Astrocyte of the spinal cord (primary cell): Measurements from ENCODE around the gene TEDC1.

Experiments used
- DNase-seq: peaks from one replicate; pipeline ENCODE4 v3.0.0; 2011; ENCODE audit warnings: low read depth, low spot score
- H3K4me3 ChIP-seq: 2 replicates; pipeline ENCODE4 v1.5.1; 2011; ENCODE audit warnings: low read depth, mild to moderate bottlenecking, low read length, moderate library complexity
- in situ Hi-C: cut with HindIII; loops from 2 replicates; pipeline ENCODE4 v1.10.0; 2017; ENCODE audit warnings: low sequenced_read_pairs
- TF ChIP-seq, protein P1 (sequence below): IDR thresholded peaks from 2 replicates; pipeline ENCODE4 v1.5.1; 2012; ENCODE audit warnings: low read depth, mild to moderate bottlenecking, low read length, inconsistent platforms

The TEDC1 gene

DNA sequence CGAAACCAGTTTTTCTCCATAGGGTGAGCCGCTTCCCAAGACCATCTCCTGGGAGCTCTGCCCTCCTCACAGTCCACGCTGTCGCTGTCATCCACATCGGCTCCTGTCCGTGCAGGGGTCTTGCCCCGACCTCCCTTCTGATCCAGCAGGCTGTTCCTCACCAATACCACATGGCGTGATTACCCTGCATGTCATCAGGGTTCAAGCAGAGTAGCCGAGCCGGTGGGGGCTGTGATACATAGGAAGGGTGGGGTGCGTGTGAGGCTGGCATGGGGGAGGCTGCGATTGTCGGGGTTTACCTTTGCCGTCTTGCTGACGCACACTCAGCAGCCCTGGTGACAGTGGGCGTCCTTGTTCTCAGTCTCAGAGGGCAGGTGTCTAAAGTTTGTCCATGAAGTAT is 17.0 kb downstream of the TEDC1 start:
- no peak for DNase-seq
- no peak overlapping the region for H3K4me3 ChIP-seq
- in situ Hi-C loops, result no loop called here
- TF ChIP-seq, protein P1, sequence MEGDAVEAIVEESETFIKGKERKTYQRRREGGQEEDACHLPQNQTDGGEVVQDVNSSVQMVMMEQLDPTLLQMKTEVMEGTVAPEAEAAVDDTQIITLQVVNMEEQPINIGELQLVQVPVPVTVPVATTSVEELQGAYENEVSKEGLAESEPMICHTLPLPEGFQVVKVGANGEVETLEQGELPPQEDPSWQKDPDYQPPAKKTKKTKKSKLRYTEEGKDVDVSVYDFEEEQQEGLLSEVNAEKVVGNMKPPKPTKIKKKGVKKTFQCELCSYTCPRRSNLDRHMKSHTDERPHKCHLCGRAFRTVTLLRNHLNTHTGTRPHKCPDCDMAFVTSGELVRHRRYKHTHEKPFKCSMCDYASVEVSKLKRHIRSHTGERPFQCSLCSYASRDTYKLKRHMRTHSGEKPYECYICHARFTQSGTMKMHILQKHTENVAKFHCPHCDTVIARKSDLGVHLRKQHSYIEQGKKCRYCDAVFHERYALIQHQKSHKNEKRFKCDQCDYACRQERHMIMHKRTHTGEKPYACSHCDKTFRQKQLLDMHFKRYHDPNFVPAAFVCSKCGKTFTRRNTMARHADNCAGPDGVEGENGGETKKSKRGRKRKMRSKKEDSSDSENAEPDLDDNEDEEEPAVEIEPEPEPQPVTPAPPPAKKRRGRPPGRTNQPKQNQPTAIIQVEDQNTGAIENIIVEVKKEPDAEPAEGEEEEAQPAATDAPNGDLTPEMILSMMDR, result no peak

DNA sequence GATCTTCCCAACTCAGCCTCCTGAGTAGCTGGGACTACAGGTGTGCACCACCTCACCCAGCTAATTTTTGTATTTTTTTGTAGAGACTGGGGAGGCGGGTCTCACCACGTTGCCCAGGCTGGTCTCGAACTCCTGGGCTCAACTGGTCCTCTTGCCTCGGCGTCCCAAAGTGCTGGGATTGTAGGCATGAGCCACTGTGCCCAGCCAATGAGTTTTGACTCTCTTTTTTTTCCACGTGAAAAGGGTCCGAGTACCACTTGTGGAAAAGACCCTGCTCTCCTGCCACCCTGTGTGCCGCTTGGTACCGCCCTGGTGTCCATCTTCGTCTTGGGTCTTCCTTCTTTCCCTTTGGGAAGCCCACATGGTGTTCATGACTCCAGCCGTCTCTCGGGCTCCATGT is 17.6 kb downstream of the TEDC1 start:
- TF ChIP-seq, protein P1, result no peak
- no peak for DNase-seq
- in situ Hi-C loops, result no loop called here
- H3K4me3 ChIP-seq, result no peak overlapping the region

DNA sequence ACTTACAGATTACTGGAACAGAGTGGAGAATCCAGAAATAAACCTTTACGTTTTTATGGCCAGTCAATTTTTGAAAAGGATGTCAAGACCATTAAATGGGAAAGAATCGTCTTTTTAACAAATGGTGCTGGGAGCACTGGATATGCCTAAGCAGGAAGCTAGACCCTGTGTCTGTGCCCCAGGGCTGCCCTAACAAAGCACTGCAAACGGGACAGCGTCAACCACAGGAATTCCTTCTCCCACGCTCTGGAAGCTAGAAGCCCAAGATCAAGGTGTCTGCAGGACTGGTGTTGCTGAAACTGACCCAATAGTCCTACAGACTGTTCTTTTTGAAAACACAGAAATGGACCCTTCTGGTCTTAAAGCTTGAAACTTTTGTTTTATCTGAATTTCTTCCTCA is 26.1 kb downstream of the TEDC1 start:
- TF ChIP-seq, protein P1, result no peak
- in situ Hi-C loops, result no loop called here
- DNase-seq, result no peak

DNA sequence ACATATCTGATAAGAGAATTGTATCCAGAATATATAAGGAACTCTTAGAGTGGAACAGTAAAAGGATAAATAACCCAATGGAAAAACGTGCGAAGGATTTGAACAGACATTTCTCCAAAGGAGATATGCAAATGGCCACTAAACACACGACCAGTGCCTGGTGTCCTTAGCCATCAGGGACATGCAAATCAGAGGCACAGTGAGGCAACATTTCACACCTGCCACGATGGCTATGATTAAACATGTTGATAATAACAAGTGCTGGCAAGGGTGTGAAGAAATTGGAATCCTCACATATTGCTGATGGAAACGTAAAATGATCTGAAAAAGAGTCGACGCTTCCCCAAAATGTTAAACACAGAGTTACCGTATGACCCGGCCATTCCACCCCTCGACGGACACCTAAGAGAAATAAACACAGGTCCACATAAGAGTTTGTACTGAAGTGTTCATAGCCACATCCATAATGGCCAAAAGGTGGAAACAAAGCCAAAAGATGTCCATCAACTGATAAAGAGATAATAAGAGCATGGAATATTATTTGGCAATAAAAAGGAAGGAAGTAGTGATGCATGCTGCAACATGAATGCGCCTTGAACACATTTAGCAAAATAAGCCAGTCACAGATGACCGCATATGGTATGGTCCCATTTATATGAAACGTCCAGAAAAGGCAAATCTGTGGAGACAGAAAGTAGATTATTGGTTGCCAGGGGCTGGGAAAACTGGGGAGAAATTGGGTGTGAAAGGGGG is 29.1 kb downstream of the TEDC1 start:
- TF ChIP-seq, protein P1, result no peak
- no peak for DNase-seq
- in situ Hi-C loops, result no loop called here
- no peak overlapping the region for H3K4me3 ChIP-seq

More for the DNA sequence above, 26.1 kb downstream of the TEDC1 start:
- H3K4me3 ChIP-seq, result no peak overlapping the region

DNA sequence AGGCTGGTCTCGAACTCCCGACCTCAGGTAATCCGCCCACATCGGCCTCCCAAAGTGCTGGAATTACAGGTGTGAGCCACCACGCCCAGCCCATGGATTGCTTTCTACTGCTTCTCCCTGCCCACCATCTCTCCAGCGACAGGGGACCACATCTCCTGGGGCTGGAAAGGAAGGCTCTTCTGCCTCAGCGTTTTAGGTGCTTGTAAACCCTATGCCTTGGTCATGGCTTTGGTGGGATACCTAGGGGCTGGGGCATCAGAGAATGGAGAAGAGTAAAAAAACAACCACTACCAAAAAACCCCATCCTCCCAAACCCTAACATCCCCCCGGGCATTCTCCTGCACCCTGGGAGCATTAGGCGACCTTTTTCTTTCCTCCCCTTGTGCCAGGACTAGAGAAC is 34.3 kb downstream of the TEDC1 start:
- in situ Hi-C loops, result no loop called here
- no peak for DNase-seq
- TF ChIP-seq, protein P1, result no peak
- no peak overlapping the region for H3K4me3 ChIP-seq

DNA sequence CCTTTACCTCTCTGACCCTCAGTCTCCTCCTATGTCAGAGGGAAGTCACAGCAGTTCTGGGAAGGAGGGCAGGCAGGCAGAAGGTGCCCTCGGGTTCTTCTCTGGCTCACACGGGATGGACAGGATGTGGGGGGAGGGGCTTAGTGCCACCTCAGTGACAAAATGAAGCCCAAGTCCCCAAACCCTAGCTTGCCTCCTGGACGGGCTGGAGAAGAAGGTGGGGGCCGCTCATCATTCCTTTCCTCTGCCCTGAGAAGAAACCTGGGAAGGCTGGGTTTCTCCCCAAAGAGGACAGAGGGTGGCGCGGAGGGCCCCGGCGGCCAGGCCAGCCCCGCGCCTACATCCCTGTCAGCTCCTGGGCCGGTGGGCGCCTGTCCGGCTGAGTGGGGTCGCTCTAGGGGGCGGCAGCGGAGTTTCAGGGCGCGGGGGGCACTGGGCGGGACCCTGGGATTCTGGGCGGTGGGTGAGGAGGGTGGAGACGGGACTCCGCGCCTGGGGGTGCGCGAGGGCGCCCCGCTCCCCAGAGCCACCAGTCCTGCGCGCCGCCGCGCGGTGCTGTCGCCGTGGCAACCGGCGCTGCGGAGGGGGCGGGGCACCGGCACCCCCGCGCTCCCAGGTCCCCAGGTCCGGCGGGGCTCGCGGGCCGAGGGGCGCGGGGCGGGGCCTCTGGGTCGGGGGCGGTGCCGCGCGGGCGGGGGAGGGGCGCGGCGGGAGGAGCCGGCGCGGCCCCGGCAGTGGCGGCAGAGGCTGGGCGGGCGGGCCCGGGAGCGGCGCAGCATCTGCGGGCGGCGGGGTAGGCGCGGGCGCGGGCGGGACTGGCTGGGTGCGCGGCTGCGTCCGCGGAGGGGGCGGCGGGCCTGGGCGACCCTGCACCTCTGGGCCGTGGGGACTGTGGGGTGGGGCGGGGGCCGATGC is 35.1 kb downstream of the TEDC1 start, which contains the start of gene TMEM121:
Gene TMEM121, plus strand, starts transcription at position 723 of the 915 bp plus-strand sequence. CDS start 2,252 bp downstream, outside the sequence.
- TF ChIP-seq, protein P1, result no peak
- peak within 1 kb of the TSS; percentile 42 for H3K4me3 ChIP-seq
- in situ Hi-C loops, result no loop called here
- DNase-seq, result no peak
